Ovary (tissue), 9 donors: Measurements from ENCODE around the gene CHD1. TPM values are rescaled to one million over a fixed set of nuclear protein-coding genes. Genes with fewer than 3 reads are reported as not detected.

ENCODE experiments used
- DNase-seq, 5 donors: peaks; one replicate each; pipeline ENCODE4 v3.0.0-alpha.2; 2019 to 2020
- H3K27ac ChIP-seq, 2 donors: fragments of 200-600 bp; one replicate each; pipeline versions ENCODE4 v1.5.1 to v1.8.0; 2019 to 2022
- H3K27me3 ChIP-seq: fragments of 200-600 bp; one replicate; pipeline ENCODE4 v1.8.0; 2022
- H3K36me3 ChIP-seq: fragments of 200-600 bp; sonication (generic); one replicate; pipeline ENCODE4 v1.5.1; 2019
- H3K4me1 ChIP-seq: one replicate; pipeline ENCODE4 v1.8.1; 2013; ENCODE audit warnings: mild to moderate bottlenecking, moderate library complexity; ENCODE audit not compliant: insufficient read depth
- H3K4me3 ChIP-seq: fragments of 200-600 bp; sonication (generic); one replicate; pipeline ENCODE4 v1.5.1; 2017
- H3K9me3 ChIP-seq, 2 donors: fragments of 200-600 bp in 1 of 2; sonication (generic) in 1 of 2; one replicate each; pipeline versions ENCODE4 v1.5.1 to v1.8.1; 2013 to 2019; ENCODE audit warnings: mild to moderate bottlenecking in 1 of 2, moderate library complexity in 1 of 2
- CTCF ChIP-seq, 3 donors: fragments of 450-650 bp in 2 of 3; fragments of 200-600 bp in 1 of 3; IDR thresholded peaks; one replicate each; pipeline versions ENCODE4 v1.5.1 to v1.8.0; 2016 to 2022; ENCODE audit warnings: antibody characterized with exemption in 3 of 3, mild to moderate bottlenecking in 1 of 3
- EP300 ChIP-seq: sonication (generic); formaldehyde crosslinking; IDR thresholded peaks from one replicate; pipeline ENCODE4 v1.6.1; 2017; ENCODE audit warnings: antibody characterized with exemption
- POLR2A ChIP-seq: fragments of 450-650 bp; IDR thresholded peaks from one replicate; pipeline ENCODE4 v1.6.1; 2017; ENCODE audit warnings: antibody characterized with exemption, mild to moderate bottlenecking, moderate library complexity
- WGBS, 3 donors: extraction: QIAGEN DNeasy Blood & Tissue Kit in 1 of 3; methylation state at CpG; one replicate each; pipeline versions ENCODE4 v1.1.5 to v1.1.7; 2013 to 2017; 5-methylcytosine and 5-hydroxymethylcytosine counted together
- intact Hi-C, 4 donors: fragments of 100-400 bp; cut with DNase I; formaldehyde crosslinking; loops; one replicate each; pipeline versions ENCODE4 v1.11.0 to v1.15.1; 2022 to 2023
- polyA plus RNA-seq, 2 donors: library from polyadenylated mRNA; stranded (reverse); fragments of 200-250 nt in 1 of 2; fragments of 350-450 nt in 1 of 2; fragmentation: Illumina TruSeq in 1 of 2; extraction: RNeasy Lipid Tissue Mini Kit (QIAGEN cat#74804) in 1 of 2; gene quantifications; one replicate each; pipeline ENCODE4 v1.2.3, GENCODE V29; 2013 to 2014
- total RNA-seq, 7 donors: library from RNA; depleted of rRNA in 2 of 7; stranded (reverse); fragments of >200 nt in 2 of 7; fragmentation: NEBNext Ultra II Directional in 3 of 7; extraction: Animal tissue kit (Norgen Biotek cat#: 25700) in 3 of 7; gene quantifications; one replicate each; pipeline versions ENCODE4 v1.1.0 to v1.2.4, GENCODE V29; 2016 to 2023
- donor health status: DM: no; HTN: no; CAD: no; lungs with moderate emphysema.
- donor health status: DM: no; HTN: no; CAD: no.
- donor health status: Bipolar disorder and iron deficiency.
- donor health status: DM: yes; HTN: yes; CAD: no.
- donor health status: DM: no; HTN: no; CAD: no.
- donor health status: DM: yes; HTN: yes; CAD: no.

Gene CHD1
- total and polyA plus RNA-seq, 9 donors, result 19.6 to 75.8 (median 46.5) TPM

- Histone ChIP-seq H3K9me3 (no peaks in the 10 kb centered on the region), H3K4me3 (no peak overlapping the region), H3K27me3 (no peaks in the 10 kb centered on the region), H3K4me1 (no peaks in the 10 kb centered on the region), H3K36me3 (no peaks in the 10 kb centered on the region), H3K27ac (no peak overlapping the region)
- no peak for DNase-seq
- 86 to 89% (median 89%) methylated on average over 2 of the region's 2 CpGs for WGBS, 3 donors
- no peak for TF ChIP-seq CTCF (IDR thresholded peaks at IDR 0.05)
- TF ChIP-seq EP300, result no peak
- TF ChIP-seq POLR2A, result no peak
- intact Hi-C loops, result no loop called here
These were observed 46.4 kb upstream of the CHD1 start for GRCh38 chr5:98975223-98975622.

GRCh38 chr5:98969400-98969799, 40.6 kb upstream of the CHD1 start:
- intact Hi-C loops, result no loop called here

GRCh38 chr5:98968056-98968564, 39.3 kb upstream of the CHD1 start:
- no peak for TF ChIP-seq CTCF (IDR thresholded peaks at IDR 0.05)
- TF ChIP-seq POLR2A, result no peak
- no peak for TF ChIP-seq EP300
- no peak overlapping the region for H3K4me3 ChIP-seq
- H3K36me3 ChIP-seq, result no peaks in the 10 kb centered on the region
- H3K27ac ChIP-seq, result no peak overlapping the region
- 84 to 90% (median 85%) methylated on average over 4 of the region's 4 CpGs for WGBS, 3 donors
- no peaks in the 10 kb centered on the region for H3K27me3 ChIP-seq
- no peaks in the 10 kb centered on the region for H3K4me1 ChIP-seq
- DNase-seq, result no peak
- intact Hi-C loops, result no loop called here
- no peaks in the 10 kb centered on the region for H3K9me3 ChIP-seq

More at GRCh38 chr5:98969400-98969799, 40.6 kb upstream of the CHD1 start:
- whole genome bisulfite sequencing, 3 donors, result 91 to 92% (median 92%) methylated on average over 4 of the region's 4 CpGs
- H3K4me1 ChIP-seq, result no peaks in the 10 kb centered on the region
- H3K27me3 ChIP-seq, result no peaks in the 10 kb centered on the region
- no peaks in the 10 kb centered on the region for H3K9me3 ChIP-seq
- no peak overlapping the region for H3K4me3 ChIP-seq
- no peaks in the 10 kb centered on the region for H3K36me3 ChIP-seq
- no peak for TF ChIP-seq CTCF (IDR thresholded peaks at IDR 0.05)
- TF ChIP-seq EP300, result no peak
- no peak for TF ChIP-seq POLR2A
- H3K27ac ChIP-seq, result no peak overlapping the region
- DNase-seq, result no peak

GRCh38 chr5:98965226-98965625, 36.4 kb upstream of the CHD1 start:
- Histone ChIP-seq H3K9me3 (no peaks in the 10 kb centered on the region), H3K4me1 (no peaks in the 10 kb centered on the region), H3K27me3 (no peaks in the 10 kb centered on the region), H3K36me3 (no peaks in the 10 kb centered on the region), H3K4me3 (no peak overlapping the region), H3K27ac (no peak overlapping the region)
- no peak for DNase-seq
- no peak for TF ChIP-seq POLR2A
- TF ChIP-seq CTCF (IDR thresholded peaks at IDR 0.05), result no peak
- no peak for TF ChIP-seq EP300
- intact Hi-C loops, result no loop called here
- 94 to 97% (median 95%) methylated on average over 4 of the region's 4 CpGs for WGBS, 3 donors
